Islet of Langerhans (tissue), 1 donor: ENCODE data around the gene CA11.

ENCODE experiments used
- FAIRE-seq: peaks from one replicate; lab custom pipeline; 2011; peaks lifted over from hg19 to GRCh38; lab: Jason Lieb, UNC

CA11 gene

DNA sequence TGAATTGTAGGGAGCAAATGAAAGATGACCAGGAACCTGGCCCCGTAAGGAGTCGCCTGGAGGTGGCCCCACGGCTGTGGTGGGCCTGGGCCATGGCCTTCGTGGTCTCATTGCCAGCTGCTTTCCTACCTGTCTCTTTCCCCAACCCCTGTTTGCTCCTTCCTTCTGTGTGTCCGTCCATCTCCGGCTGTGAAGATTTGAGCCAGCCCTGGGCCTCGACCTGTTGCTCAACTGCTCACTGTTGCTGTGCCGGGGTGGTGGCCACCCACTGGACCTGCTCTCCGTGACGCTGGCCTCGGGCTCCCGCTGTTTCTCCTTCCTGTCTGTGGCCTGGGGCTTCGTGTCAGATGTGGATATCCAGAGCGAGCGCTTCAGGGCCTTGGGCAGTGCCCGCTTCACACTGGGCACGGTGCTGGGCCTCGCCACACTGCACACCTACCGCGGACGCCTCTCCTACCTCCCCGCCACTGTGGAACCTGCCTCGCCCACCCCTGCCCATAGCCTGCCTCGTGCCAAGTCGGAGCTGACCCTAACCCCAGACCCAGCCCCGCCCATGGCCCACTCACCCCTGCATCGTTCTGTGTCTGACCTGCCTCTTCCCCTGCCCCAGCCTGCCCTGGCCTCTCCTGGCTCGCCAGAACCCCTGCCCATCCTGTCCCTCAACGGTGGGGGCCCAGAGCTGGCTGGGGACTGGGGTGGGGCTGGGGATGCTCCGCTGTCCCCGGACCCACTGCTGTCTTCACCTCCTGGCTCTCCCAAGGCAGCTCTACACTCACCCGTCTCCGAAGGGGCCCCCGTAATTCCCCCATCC lies 17.3 kb downstream of the CA11 start:
- FAIRE-seq, result no peak

DNA sequence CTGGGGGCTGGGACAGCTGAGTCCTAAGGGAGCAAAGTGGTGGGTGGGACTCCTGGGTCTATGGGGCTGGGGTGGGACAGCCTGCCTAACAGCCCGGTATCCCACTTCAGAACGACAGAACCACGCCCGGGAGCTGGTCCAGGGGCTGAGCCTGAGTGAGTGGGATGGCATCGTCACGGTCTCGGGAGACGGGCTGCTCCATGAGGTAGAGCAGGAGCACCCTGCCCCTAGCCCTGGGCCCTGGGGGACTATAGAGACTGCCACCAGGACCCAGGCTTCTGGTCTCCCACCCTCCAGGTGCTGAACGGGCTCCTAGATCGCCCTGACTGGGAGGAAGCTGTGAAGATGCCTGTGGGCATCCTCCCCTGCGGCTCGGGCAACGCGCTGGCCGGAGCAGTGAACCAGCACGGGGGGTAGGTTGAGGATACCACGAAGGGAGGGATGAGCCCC lies 18.1 kb downstream of the CA11 start:
- no peak for FAIRE-seq

DNA sequence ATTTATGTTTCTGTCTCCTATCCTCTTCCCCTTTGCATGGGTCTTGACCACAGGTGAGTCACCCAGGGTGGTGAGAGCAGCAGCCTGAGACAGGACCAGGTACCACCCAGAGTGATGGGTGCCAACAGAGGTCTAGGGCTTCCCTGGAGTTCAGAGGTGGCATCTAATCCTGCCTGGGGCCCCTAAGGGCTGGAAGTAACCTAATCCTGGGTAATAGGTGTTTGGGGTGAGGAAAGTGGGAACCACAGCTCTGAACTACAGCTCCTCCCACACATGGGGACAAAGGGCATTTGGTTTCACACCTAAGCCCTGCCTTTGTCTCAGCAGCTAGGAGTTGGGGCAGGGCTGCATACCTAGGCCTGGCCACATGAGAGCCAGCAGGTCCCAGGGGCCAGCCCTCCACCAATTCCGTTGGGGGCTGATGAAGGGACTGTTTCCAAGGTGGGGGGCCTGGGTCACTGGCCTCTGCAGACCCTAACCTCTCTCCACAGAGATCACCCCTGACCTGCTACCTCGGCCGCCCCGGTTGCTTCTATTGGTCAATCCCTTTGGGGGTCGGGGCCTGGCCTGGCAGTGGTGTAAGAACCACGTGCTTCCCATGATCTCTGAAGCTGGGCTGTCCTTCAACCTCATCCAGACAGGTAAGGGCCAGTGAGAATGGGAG lies 18.7 kb downstream of the CA11 start:
- no peak for FAIRE-seq

DNA sequence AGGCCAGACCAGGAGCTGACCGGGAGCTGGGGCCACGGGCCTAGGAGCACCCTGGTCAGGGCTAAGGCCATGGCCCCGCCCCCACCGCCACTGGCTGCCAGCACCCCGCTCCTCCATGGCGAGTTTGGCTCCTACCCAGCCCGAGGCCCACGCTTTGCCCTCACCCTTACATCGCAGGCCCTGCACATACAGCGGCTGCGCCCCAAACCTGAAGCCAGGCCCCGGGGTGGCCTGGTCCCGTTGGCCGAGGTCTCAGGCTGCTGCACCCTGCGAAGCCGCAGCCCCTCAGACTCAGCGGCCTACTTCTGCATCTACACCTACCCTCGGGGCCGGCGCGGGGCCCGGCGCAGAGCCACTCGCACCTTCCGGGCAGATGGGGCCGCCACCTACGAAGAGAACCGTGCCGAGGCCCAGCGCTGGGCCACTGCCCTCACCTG lies 20.1 kb downstream of the CA11 start:
- FAIRE-seq, result no peak

DNA sequence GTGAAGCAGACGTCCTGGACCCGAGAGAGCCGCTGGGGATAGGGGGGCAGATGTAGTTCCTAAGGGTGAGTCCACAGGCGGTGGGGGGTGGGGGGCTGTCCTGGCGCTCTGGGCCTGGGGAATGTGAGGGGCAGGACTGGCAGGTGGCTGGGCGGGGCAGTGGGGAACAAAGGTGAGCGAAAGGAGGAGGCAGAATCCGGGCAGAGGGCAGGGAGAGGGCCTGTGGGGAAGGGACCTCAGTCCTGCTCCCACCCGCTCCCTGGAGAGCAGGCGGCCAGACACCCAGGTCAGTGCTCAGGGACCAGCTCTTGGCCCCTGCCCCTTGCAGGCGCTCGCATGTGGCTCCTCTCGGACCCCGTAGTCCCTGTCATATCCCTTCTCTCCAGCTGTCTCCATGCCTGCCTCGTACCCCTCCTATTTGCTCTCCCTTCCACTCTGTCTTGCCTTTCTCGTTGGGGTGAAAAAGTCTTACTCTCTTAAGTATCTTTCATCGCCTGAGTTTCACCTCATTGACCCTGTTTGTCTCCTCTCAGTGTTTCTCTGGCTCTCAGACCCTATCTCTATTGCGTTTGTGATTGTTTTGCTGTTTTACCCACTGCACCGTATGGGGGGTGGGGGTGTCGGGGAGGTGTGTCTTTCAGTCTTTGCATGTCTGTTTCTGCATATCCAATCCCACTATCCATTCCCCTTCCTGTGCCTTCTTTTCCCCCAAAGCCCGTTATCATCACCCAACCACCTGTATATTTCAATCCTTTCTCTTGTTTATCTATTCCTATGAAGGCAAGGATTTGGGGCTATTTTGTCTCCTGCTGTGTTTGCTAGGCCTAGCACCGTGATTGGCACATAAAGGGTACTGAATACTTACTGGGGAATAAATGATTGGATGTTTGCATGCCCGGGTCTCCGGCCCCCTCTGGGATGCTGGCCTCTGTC lies 20.9 kb downstream of the CA11 start:
- no peak for FAIRE-seq

DNA sequence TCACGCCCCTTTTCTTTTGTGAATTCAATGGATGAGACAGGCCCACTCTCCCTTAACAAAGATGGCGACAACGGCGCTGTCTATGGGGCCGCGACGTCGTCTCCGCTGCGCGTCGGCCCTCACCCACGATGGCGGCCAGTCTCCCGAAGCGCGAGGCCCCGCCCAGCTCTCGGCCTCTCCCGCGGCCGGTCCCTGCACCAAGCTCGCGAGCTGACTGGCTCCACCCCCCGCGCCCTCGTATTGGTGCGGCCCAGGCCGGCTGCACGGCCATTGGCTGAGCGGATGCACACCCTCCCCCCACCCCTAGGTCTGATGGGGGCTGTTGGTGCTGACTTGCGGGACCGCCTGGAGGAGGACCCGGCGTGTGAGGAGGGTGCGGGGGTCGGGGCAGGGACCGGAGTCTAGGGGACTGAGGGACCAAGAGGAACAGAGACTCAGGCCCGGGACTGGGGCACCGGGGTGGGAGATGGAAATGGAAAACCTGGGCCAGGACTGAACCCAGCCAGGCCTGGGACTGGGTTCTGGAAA lies 21.9 kb downstream of the CA11 start:
- no peak for FAIRE-seq

DNA sequence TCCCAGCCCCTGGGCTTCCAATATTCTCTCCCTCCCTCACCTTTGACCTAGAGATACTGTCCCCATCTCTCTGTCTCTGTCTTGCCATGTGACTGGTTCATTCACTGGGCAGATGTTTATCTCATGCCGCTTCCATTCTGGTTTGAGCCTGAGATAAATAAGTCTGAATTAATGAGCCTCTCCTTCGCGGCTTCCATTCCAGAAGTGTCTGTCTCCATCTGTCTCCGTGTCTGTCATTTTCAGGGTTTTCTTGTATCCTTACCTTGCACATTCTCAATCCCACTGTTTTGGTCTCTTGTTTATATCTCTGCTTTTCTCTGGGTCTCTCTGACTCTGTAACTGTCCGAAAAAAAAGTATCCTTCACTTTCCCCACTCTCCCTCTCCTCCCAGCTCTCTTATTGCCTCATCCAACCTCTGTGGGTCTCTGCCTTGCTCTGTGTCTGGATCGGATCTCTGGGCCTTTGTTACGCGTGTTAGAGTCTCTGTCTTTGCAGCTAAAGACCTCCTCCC lies 22.4 kb downstream of the CA11 start:
- FAIRE-seq, result no peak

DNA sequence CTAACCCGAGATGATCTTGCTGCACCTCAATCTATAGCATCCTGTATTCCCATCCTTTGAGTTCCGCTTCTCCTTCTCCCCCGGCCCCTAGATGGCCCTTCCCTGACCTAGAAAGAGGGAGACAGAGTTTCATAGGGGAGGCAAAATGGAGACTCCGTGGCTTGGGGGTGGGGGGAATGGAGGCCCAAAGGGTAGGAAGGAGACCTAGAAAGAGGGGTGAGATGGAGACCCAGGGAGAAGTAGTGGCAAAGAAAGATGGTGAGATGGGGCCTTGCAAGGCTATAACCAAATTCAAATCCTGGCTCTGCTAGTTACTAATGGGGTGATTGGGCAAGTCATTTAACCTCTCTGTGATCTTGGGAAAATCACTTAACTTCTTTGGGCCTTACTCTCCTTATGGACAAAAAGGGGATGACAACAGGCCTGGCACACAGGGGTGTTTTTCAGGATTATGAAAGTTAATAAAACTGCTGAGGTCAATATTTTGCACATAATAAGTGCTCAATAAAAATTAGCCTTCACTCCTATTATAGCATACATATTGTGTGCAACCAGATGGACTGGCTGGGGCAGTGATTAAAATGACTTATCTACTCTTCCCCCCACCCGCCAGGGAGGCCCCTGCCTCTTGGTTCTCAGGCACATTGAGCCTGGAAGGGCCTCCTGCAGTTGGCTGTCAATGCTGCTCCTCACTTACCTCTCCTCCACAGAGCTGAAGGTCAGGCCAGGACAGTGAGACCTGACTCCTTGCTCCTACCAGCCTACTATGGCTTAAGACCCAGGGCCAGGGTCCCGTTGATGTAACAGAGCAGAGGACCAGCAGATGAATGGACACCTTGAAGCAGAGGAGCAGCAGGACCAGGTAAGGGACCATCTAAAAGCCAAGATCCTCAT lies 26.0 kb downstream of the CA11 start:
- no peak for FAIRE-seq

DNA sequence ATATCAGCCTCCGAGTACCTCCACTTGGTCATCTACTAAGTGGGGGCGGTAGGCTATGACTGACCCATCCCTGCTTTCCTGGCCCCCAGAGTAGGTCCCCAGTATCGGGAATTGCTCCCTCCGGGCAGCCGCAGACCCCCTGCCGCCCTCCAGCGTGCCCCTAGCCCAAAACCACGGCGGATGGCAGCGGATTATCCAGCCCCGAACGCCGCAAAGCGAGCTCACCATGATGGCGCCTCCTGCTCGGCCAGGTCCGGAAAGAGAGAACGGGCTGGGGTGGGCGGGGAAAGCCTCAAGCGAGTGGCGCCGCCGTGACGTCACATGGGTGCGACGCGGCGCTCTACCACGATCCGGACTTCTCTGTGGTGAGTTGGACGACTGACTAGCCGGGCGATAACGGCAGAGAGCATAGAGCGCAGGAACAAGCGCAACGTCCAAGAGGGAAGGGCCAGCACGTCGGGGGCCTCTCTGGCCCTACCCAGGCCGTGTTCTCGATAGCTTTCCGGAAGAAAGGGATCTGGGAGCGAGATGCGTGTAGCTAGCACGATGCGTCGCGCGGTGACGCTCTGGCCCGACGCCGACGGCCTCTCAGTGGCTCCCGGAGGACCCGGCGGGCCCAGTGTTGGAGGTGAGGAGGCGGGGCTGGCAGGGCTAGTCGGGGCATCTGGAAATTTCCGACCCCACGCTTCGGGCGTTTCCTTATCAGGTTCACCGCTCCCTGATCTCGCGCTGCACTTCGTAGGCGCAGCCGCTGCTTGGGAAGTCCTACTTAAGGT lies 26.9 kb downstream of the CA11 start, which contains the start of the genes RPL18 and SPHK2:
TSS of gene RPL18 (minus strand) at position 263 of the 776 bp plus-strand sequence. CDS start at position 228, 35 bp downstream.
TSS of gene SPHK2 (plus strand) at position 591 of the 776 bp plus-strand sequence. CDS start 1,009 bp downstream, outside the sequence.
- FAIRE-seq, result peak; percentile 43

DNA sequence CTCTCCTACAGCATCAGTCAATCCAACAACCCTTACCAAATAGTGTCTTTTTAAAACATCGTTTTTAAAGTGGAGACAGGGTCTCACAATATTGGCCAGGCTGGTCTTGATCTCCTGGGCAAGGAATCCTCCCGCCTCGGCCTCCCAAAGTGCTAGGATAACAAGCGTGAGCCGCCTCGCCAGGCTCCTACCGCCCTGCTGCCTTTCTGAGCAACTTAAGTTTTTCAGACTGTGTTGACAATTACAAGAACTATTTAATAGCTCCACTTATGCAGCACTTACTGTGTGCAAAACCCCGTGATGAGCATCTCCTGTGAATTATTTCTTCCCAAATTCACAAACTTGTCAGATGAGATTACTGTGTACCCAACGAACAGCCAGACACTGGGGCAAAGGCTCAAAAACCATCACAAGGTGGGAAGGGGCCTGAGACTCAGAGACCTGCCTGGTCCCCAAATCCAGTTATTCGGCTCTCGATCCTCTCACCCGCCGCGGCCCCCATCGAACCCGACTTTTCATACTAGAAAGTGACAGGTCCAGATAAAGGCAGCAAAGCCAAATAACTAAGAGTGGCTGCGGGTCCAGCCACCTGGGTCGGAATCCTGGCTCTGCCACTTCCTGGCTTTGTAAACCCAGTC lies 27.6 kb downstream of the CA11 start:
- no peak for FAIRE-seq

DNA sequence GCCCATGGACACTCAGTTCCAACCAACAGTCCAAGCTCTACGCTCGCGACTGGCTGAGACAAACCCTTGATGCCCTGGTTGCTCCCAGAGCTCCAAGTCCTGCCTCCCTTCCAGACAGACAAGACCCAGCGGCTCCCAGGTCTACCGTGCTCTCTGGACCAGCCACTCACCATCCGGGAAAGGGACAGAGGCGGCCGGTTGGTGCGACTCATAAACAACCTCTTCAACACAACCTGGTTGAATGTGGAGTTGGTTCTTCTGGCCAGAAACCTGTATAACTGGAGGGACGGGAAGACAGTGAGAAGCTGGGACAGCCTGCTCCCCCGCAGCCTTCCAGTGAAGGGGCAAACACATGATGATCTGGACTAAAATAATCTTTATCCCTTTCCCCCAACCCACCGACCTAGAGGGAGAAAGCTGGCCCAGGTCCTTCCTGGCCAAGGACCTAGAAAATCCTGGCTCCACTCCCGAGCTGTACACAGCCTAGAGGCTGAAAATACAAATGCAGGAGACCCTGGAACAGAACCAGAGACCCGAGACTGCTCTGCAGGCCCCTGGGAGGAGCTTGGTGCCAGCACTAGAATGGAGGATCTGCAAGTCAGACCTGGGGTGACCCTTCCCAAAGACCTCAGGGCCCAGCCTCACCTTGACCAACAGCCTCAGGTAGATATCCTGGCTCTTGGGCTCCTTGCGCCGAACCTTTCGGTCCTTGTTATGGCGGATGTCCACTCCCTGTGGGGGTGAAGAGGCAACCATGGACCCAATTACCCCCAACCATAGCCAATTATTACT lies 28.6 kb downstream of the CA11 start:
- no peak for FAIRE-seq

DNA sequence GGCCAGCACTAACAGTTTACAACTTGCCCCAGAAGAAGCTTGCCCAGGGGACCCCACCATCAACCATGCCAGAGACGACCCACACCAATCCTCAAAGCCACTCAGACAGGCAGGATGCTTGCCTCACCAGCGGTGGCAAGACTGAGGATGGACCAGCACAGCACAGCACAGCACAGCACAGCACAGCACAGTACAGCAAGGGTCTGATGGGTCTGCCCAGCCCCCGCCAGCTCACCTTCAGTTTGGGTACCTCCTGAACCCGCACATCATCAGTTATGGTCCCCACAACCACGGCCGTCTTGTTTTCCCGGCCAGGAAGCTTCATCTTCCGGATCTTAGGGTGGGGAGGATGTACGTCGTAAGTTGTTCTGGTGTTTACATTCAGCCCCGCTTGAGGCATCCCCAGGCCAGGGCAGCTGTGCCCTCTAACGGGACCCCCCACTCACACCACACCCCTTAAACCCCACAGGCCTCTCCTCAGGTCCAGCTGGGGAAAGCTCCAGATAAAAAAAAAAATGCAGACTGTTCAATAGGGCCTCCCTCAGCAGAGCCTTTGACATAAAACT lies 29.4 kb downstream of the CA11 start:
- FAIRE-seq, result no peak

DNA sequence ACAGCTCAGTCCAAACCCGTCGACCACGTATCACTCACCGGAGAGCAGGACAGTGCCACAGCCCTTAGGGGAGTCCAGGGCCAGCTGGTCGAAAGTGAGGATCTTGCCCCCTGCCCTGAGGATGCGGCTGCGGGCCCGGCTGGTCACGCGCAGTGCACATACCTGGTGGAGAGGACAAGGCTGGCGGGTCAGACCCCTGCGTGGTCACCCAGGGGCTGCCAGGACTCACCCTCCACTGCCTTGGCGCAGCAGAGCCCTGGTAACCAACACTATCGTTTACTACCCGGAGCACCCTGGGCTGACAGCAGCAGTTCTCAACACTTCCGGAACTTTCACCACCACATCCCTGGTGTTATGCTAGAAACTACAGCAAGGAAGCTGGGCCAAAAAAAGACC lies 29.9 kb downstream of the CA11 start:
- FAIRE-seq, result no peak

DNA sequence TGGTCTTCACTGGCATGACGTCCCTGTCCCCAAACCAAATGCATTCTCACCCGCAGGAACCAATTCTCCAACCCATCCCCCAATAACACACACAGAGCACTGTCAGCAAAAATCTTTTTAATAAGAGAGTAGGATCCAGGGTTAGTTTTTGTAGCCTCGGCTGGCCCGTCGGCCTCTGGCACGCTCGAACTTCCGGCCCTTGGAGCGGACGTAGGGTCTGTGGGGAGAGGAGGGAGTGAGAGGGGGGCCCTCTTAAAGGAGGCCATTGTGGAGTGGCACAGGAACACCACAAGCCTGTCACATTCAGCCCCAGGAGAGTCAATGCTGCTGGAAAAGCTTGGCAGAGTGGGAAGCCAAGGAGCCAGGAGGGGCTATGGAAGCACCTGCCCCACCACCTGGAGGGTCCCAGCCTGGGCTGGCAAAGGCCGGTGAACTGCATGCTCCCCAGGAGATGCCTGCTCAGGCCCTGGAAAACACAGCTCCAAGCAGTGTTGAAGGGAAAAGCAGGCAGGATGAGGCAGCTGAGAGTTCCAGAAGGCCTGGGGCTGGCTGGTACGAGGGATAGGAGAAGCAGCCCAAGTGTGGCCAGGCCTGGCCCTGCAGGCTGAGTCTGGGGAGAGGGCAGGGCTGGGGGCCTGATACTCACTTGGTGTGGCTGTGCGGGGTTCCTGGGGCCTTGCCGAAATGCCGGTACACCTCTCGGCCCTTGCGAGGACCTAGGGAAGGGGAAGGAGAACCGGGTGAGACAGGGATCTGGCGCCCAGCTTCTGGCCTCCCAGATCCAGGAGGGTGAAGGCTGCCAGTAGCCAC lies 30.6 kb downstream of the CA11 start:
- no peak for FAIRE-seq

DNA sequence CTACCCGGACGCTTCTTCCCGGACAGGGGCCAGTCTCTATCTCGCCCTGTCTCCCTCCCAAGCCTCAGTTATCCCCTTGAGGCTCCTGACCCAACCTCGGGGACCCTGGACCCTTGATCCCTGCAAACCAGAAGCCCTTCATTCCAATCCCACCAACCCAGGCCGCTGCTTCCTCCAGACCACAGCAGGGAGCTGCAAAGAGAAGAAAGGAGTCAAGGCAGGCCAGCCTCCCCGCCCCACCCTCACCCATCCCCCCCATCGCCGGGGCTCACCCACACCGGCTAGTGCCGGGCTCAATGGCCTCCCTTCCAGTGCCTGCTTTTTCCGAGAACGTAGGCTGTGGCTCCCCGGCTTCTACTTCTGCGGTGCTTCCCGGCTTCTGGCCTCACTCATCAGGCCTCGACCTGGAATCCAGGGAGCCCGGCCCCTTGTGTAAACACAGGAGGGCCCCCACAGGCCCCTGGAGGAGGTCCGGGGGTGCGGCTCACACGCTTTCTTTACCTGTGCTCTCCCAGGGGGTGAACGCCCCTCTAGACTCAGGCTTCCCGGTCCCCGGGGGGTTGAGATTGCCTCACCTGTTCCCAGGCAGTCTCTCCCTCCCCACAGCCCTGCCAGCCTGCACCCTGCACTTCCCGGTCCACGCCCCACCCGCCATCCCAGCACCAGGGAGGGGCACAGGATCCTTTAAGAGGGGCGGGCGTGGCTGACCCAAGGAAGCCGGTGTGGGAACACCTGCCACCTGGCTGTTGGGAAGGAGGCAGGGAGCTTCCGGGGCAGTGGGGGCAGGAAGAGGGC lies 31.4 kb downstream of the CA11 start, which contains the start of gene FAM83E:
TSS of gene FAM83E (minus strand) at position 641 of the 795 bp plus-strand sequence. CDS start 1,704 bp downstream, outside the sequence.
- FAIRE-seq, result no peak

DNA sequence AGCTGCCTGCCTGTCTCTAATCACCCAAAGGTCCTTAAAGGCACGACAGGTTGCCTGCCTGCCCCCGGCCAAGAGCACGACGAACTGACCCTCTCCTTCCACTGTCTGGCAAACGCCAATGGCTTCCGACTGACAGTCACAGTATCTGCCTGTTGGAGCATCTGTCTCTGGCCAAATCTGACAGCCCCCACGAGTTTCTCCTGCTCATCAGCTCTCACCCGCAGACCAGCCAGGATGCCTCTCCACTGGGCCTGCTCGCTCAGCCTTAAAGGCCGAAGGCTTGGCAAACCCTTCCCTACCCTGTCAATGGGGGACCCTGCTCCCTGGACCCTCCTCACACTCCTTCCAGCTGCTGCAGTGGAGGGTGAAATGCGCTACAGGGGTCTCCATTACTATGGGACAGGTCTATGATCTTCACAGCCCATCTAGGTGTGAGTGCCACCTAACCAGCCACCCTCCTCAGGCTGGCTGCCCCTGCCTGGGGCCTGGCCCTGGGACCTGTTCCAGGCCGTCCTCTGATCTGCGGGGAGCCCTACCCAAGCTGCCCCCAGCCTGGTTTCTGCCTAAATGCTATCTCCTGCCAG lies 32.0 kb downstream of the CA11 start:
- FAIRE-seq, result no peak
